ENCODE results near the gene ANKRD29.

GRCh38 chr18:23587220-23587642 lies 75.5 kb downstream of the ANKRD29 start:
- TF ChIP-seq, protein P1, sequence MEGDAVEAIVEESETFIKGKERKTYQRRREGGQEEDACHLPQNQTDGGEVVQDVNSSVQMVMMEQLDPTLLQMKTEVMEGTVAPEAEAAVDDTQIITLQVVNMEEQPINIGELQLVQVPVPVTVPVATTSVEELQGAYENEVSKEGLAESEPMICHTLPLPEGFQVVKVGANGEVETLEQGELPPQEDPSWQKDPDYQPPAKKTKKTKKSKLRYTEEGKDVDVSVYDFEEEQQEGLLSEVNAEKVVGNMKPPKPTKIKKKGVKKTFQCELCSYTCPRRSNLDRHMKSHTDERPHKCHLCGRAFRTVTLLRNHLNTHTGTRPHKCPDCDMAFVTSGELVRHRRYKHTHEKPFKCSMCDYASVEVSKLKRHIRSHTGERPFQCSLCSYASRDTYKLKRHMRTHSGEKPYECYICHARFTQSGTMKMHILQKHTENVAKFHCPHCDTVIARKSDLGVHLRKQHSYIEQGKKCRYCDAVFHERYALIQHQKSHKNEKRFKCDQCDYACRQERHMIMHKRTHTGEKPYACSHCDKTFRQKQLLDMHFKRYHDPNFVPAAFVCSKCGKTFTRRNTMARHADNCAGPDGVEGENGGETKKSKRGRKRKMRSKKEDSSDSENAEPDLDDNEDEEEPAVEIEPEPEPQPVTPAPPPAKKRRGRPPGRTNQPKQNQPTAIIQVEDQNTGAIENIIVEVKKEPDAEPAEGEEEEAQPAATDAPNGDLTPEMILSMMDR (conservative IDR thresholded peaks at IDR 0.05) = 0 out of 2 replicates have a peak, but pooled peaks have one; percentile 22
- no peak for TF ChIP-seq EZH2 (IDR thresholded peaks at IDR 0.05; ENCODE audit: low read depth)
